Measurements from ENCODE around the gene PDE3A.

DNA sequence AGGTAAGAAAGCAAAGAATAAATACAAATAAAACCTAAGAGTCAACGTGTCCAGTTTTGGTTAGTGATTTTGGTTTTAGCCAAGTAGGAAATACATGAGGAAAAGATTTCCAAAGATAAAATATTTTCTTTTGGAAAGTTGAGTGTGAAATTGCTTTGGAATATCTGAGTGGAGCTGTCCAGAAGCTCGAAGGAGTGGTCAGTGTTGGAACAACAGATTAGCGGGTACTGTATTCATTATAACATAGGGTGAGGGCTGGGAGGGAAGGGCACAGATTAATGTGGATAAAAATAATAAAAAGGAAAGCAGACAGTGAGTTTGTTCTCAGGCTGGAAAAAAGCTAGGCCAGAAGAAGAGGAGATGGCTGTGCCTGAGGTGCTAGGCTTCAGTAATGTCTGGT lies 225.3 kb downstream of the PDE3A start:
- TF ChIP-seq, protein P1, sequence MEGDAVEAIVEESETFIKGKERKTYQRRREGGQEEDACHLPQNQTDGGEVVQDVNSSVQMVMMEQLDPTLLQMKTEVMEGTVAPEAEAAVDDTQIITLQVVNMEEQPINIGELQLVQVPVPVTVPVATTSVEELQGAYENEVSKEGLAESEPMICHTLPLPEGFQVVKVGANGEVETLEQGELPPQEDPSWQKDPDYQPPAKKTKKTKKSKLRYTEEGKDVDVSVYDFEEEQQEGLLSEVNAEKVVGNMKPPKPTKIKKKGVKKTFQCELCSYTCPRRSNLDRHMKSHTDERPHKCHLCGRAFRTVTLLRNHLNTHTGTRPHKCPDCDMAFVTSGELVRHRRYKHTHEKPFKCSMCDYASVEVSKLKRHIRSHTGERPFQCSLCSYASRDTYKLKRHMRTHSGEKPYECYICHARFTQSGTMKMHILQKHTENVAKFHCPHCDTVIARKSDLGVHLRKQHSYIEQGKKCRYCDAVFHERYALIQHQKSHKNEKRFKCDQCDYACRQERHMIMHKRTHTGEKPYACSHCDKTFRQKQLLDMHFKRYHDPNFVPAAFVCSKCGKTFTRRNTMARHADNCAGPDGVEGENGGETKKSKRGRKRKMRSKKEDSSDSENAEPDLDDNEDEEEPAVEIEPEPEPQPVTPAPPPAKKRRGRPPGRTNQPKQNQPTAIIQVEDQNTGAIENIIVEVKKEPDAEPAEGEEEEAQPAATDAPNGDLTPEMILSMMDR (conservative IDR thresholded peaks at IDR 0.05; ENCODE audit: low read depth, low read length): no peak
- no peak for TF ChIP-seq EZH2 (IDR thresholded peaks at IDR 0.05; ENCODE audit: low read length, unreplicated experiment)

Measured in PC-3 (cell line).